Sigmoid colon (tissue), 7 donors: Measurements from ENCODE around the gene CDK6. TPM values are rescaled to one million over a fixed set of nuclear protein-coding genes. Genes with fewer than 3 reads are reported as not detected.

Experiments used
- DNase-seq: peaks from one replicate; pipeline ENCODE4 v3.0.0-alpha.2; 2019
- H3K27ac ChIP-seq, 4 donors: fragments of 200-600 bp; sonication (generic); one replicate each; pipeline ENCODE4 v1.5.1; 2016 to 2019; ENCODE audit warnings: mild to moderate bottlenecking in 1 of 4
- H3K27me3 ChIP-seq, 3 donors: fragments of 200-600 bp; sonication (generic); one replicate each; pipeline ENCODE4 v1.5.1; 2019; ENCODE audit warnings: mild to moderate bottlenecking in 1 of 3
- H3K36me3 ChIP-seq, 4 donors: fragments of 200-600 bp; sonication (generic); one replicate each; pipeline ENCODE4 v1.5.1; 2016 to 2019
- H3K4me1 ChIP-seq, 4 donors: fragments of 200-600 bp; sonication (generic); one replicate each; pipeline ENCODE4 v1.5.1; 2017 to 2019
- H3K4me3 ChIP-seq, 4 donors: fragments of 200-600 bp; sonication (generic); one replicate each; pipeline ENCODE4 v1.5.1; 2017 to 2019; ENCODE audit warnings: mild to moderate bottlenecking in 2 of 4, moderate library complexity in 1 of 4
- H3K9me3 ChIP-seq, 4 donors: fragments of 200-600 bp in 3 of 4; sonication (generic) in 3 of 4; one replicate each; pipeline versions ENCODE4 v1.5.1 to v1.6.1; 2013 to 2019
- CTCF ChIP-seq, 4 experiments: fragments of 450-650 bp in 3 of 4; fragments of 200-600 bp in 1 of 4; IDR thresholded peaks; one replicate each; pipeline ENCODE4 v1.5.1; 2016 to 2019; ENCODE audit warnings: antibody characterized with exemption in 4 of 4, mild to moderate bottlenecking in 3 of 4, moderate library complexity in 2 of 4
- EP300 ChIP-seq, 4 donors: sonication (generic); formaldehyde crosslinking; IDR thresholded peaks; one replicate each; pipeline ENCODE4 v1.6.1; 2017; ENCODE audit warnings: antibody characterized with exemption in 4 of 4
- POLR2A ChIP-seq, 2 donors: fragments of 450-650 bp; IDR thresholded peaks; one replicate each; pipeline ENCODE4 v1.6.1; 2016; ENCODE audit warnings: antibody characterized with exemption in 2 of 2, mild to moderate bottlenecking in 2 of 2, moderate library complexity in 2 of 2
- POLR2AphosphoS5 ChIP-seq, 4 donors: sonication (generic); formaldehyde crosslinking; IDR thresholded peaks; one replicate each; pipeline ENCODE4 v1.6.1; 2017; ENCODE audit warnings: antibody characterized with exemption in 4 of 4
- WGBS, 2 donors: extraction: QIAGEN DNeasy Blood & Tissue Kit; methylation state at CpG; one replicate each; pipeline ENCODE4 v1.1.7; 2013; 5-methylcytosine and 5-hydroxymethylcytosine counted together
- intact Hi-C: fragments of 100-400 bp; cut with DNase I; formaldehyde crosslinking; loops from one replicate; pipeline ENCODE4 v1.15.1; 2023
- polyA plus RNA-seq, 3 donors: library from polyadenylated mRNA; stranded (reverse); fragments of 200-250 nt; gene quantifications; one replicate each; pipeline ENCODE4 v1.2.3, GENCODE V29; 2013
- total RNA-seq, 4 donors: library from RNA; depleted of rRNA; stranded (reverse); fragments of >200 nt; gene quantifications; one replicate each; pipeline ENCODE4 v1.1.0, GENCODE V29; 2016
- donor health status: healthy with polysubstance abuse.
- donor health status: Bipolar disorder and iron deficiency.
- donor health status: healthy.

CDK6 gene
- total and polyA plus RNA-seq, 7 donors: 2.4 to 25.8 (median 13.3) TPM

GRCh38 chr7:92699560-92699959, 136.8 kb downstream of the CDK6 start:
- Histone ChIP-seq H3K4me3 (no peak overlapping the region), H3K36me3 (no peaks in the 10 kb centered on the region), H3K4me1 (peaks cover 0 to 46% (median 27%) of the 10 kb centered on the region in 4 donors), H3K9me3 (no peaks in the 10 kb centered on the region), H3K27ac (peak overlapping the region in 1 of 4 donors; percentile 82), H3K27me3 (no peaks in the 10 kb centered on the region)
- intact Hi-C loops: no loop called here
- TF ChIP-seq POLR2AphosphoS5 (IDR thresholded peaks at IDR 0.05): no peak
- TF ChIP-seq EP300 (IDR thresholded peaks at IDR 0.05): no peak
- TF ChIP-seq CTCF (IDR thresholded peaks at IDR 0.05): no peak
- no peak for TF ChIP-seq POLR2A (IDR thresholded peaks at IDR 0.05)
- DNase-seq: no peak
- WGBS, 2 donors: 38 to 84% methylated on average over 2 of the region's 2 CpGs

GRCh38 chr7:92698237-92698841, 138.0 kb downstream of the CDK6 start:
- Histone ChIP-seq H3K9me3 (no peaks in the 10 kb centered on the region), H3K4me1 (peaks cover 0 to 48% (median 27%) of the 10 kb centered on the region in 4 donors), H3K4me3 (peak overlapping the region in 3 of 4 donors; percentile 12 to 25 (median 22)), H3K36me3 (no peaks in the 10 kb centered on the region), H3K27ac (peak overlapping the region; percentile 50 to 82 (median 80)), H3K27me3 (no peaks in the 10 kb centered on the region)
- no peak for DNase-seq
- intact Hi-C loops: no loop called here
- TF ChIP-seq POLR2AphosphoS5 (IDR thresholded peaks at IDR 0.05): peak in 1 of 4 donors; percentile 19
- no peak for TF ChIP-seq EP300 (IDR thresholded peaks at IDR 0.05)
- 34 to 59% methylated on average over 12 of the region's 12 CpGs for WGBS, 2 donors

- no peaks in the 10 kb centered on the region for H3K9me3 ChIP-seq
- peak overlapping the region; percentile 74 to 82 (median 80) for H3K27ac ChIP-seq
- no peak overlapping the region for H3K4me3 ChIP-seq
- intact Hi-C loops: no loop called here
- 41 to 74% methylated on average over 2 of the region's 2 CpGs for WGBS, 2 donors
- peaks cover 0 to 48% (median 27%) of the 10 kb centered on the region in 4 donors for H3K4me1 ChIP-seq
- no peaks in the 10 kb centered on the region for H3K36me3 ChIP-seq
- no peak for DNase-seq
- TF ChIP-seq EP300 (IDR thresholded peaks at IDR 0.05) (no peak), POLR2AphosphoS5 (IDR thresholded peaks at IDR 0.05) (no peak), POLR2A (IDR thresholded peaks at IDR 0.05) (no peak)
- H3K27me3 ChIP-seq: no peaks in the 10 kb centered on the region
Measured at GRCh38 chr7:92697414-92697813, 139.0 kb downstream of the CDK6 start.

GRCh38 chr7:92697012-92697411, 139.4 kb downstream of the CDK6 start:
- no peak overlapping the region for H3K4me3 ChIP-seq
- peak overlapping the region; percentile 74 to 82 (median 80) for H3K27ac ChIP-seq
- no peaks in the 10 kb centered on the region for H3K27me3 ChIP-seq
- intact Hi-C loops: no loop called here
- no peak for DNase-seq
- H3K9me3 ChIP-seq: no peaks in the 10 kb centered on the region
- H3K36me3 ChIP-seq: no peaks in the 10 kb centered on the region
- WGBS, 2 donors: 42 to 78% methylated on average over 6 of the region's 6 CpGs
- no peak for TF ChIP-seq EP300 (IDR thresholded peaks at IDR 0.05)
- no peak for TF ChIP-seq CTCF (IDR thresholded peaks at IDR 0.05)
- TF ChIP-seq POLR2AphosphoS5 (IDR thresholded peaks at IDR 0.05): no peak
- TF ChIP-seq POLR2A (IDR thresholded peaks at IDR 0.05): no peak
- peaks cover 0 to 48% (median 27%) of the 10 kb centered on the region in 4 donors for H3K4me1 ChIP-seq

GRCh38 chr7:92696584-92696983, 139.8 kb downstream of the CDK6 start:
- H3K9me3 ChIP-seq: no peaks in the 10 kb centered on the region
- no peaks in the 10 kb centered on the region for H3K27me3 ChIP-seq
- no peak overlapping the region for H3K4me3 ChIP-seq
- peaks cover 0 to 48% (median 27%) of the 10 kb centered on the region in 4 donors for H3K4me1 ChIP-seq
- intact Hi-C loops: loop anchor here (1.0 kb wide), 1 partner anchor 137 kb away; no protein-coding TSS in a partner anchor
- no peak for DNase-seq
- 48 to 79% methylated on average over 4 of the region's 4 CpGs for WGBS, 2 donors
- TF ChIP-seq POLR2A (IDR thresholded peaks at IDR 0.05) (no peak), EP300 (IDR thresholded peaks at IDR 0.05) (no peak), CTCF (IDR thresholded peaks at IDR 0.05) (no peak), POLR2AphosphoS5 (IDR thresholded peaks at IDR 0.05) (no peak)
- no peaks in the 10 kb centered on the region for H3K36me3 ChIP-seq
- peak overlapping the region; percentile 74 to 82 (median 80) for H3K27ac ChIP-seq
